CD4-positive, alpha-beta T cell (primary cell): ENCODE data around the gene TEX54. TPM values are rescaled to one million over a fixed set of nuclear protein-coding genes. Genes with fewer than 3 reads are reported as not detected.

Experiments
- ATAC-seq: fragments of 200-7000 bp; cut with Tn5 transposase; one replicate; pipeline ENCODE4 v1.10.0; 2022; ENCODE audit warnings: mild to moderate bottlenecking; ENCODE audit not compliant: poor library complexity
- CTCF ChIA-PET: fragments of 350-600 bp; sonication (Branson Sonifier 250); formaldehyde crosslinking; loops from one replicate; lab custom pipeline; 2021; ENCODE audit warnings: antibody characterized with exemption, inconsistent platforms; lab: Charles Lee
- POLR2A ChIA-PET: fragments of 350-600 bp; sonication (Branson Sonifier 250); formaldehyde crosslinking; loops from one replicate; lab custom pipeline; 2021; ENCODE audit warnings: antibody characterized with exemption, inconsistent platforms; lab: Charles Lee
- DNase-seq, 14 experiments: peaks; one replicate each; pipeline ENCODE4 v3.0.0-alpha.2; 2013 to 2020; ENCODE audit warnings: mixed read lengths in 2 of 14
- H3K27ac ChIP-seq, 2 donors: one replicate each; pipeline versions ENCODE4 v1.5.1 to v1.7.0; 2013; ENCODE audit warnings: low read length in 2 of 2, low read depth in 1 of 2, mild to moderate bottlenecking in 1 of 2
- H3K27me3 ChIP-seq, 2 experiments: 1 replicate in 1 of 2; 2 replicates in 1 of 2; pipeline versions ENCODE4 v1.6.1 to v1.7.0; 2013; ENCODE audit warnings: low read length in 2 of 2, control low read depth in 1 of 2, mild to moderate bottlenecking in 1 of 2, moderate library complexity in 1 of 2; ENCODE audit not compliant: insufficient read depth in 2 of 2, control insufficient read depth in 1 of 2
- H3K36me3 ChIP-seq: one replicate; pipeline ENCODE4 v1.6.1; 2013; ENCODE audit warnings: low read length, control low read depth; ENCODE audit not compliant: insufficient read depth
- H3K4me1 ChIP-seq: one replicate; pipeline ENCODE4 v1.6.1; 2013; ENCODE audit warnings: low read length, control low read depth; ENCODE audit not compliant: insufficient read depth
- H3K4me3 ChIP-seq: one replicate; pipeline ENCODE4 v1.5.1; 2013; ENCODE audit warnings: mild to moderate bottlenecking, low read length, moderate library complexity
- H3K9me3 ChIP-seq, 2 experiments: 1 replicate in 1 of 2; 2 replicates in 1 of 2; pipeline versions ENCODE4 v1.6.1 to v1.7.0; 2013; ENCODE audit warnings: low read length in 2 of 2, mild to moderate bottlenecking in 2 of 2, control low read depth in 1 of 2, moderate library complexity in 1 of 2; ENCODE audit not compliant: control insufficient read depth in 1 of 2, insufficient read depth in 1 of 2
- H3K27ac Mint-ChIP-seq: one replicate; pipeline ENCODE4 v1.8.0; 2020; ENCODE audit warnings: mixed read lengths
- H3K27me3 Mint-ChIP-seq: one replicate; pipeline ENCODE4 v1.8.0; 2021; ENCODE audit warnings: mixed read lengths
- H3K36me3 Mint-ChIP-seq: one replicate; pipeline ENCODE4 v1.8.0; 2021; ENCODE audit warnings: low read depth, mixed read lengths
- H3K4me1 Mint-ChIP-seq: one replicate; pipeline ENCODE4 v1.8.0; 2021; ENCODE audit warnings: low read depth, mixed read lengths
- H3K4me3 Mint-ChIP-seq: one replicate; pipeline ENCODE4 v1.8.0; 2020; ENCODE audit warnings: mild to moderate bottlenecking, mixed read lengths
- H3K9me3 Mint-ChIP-seq: one replicate; pipeline ENCODE4 v1.8.0; 2020; ENCODE audit warnings: mixed read lengths
- CTCF ChIP-seq: fragments of 200-600 bp; IDR thresholded peaks from one replicate; pipeline ENCODE4 v1.8.0; 2022; ENCODE audit warnings: antibody characterized with exemption, mild to moderate bottlenecking
- intact Hi-C, 2 experiments: fragments of 100-400 bp; cut with DNase I in 1 of 2; cut with micrococcal nuclease in 1 of 2; formaldehyde crosslinking; loops; one replicate each; pipeline versions ENCODE4 v1.15.1 to v1.9.0; 2023 to 2025; cut with DNase I, micrococcal nuclease
- total RNA-seq, 174 experiments: library from RNA in 2 of 174; stranded (reverse) in 2 of 174; gene quantifications; one replicate each; pipeline ENCODE4 v1.2.3 and lab custom pipeline; 2021 to 2026

Gene TEX54
- total RNA-seq, 2 experiments from 2014 or later = 0.59 TPM; not detected in 1

DNA sequence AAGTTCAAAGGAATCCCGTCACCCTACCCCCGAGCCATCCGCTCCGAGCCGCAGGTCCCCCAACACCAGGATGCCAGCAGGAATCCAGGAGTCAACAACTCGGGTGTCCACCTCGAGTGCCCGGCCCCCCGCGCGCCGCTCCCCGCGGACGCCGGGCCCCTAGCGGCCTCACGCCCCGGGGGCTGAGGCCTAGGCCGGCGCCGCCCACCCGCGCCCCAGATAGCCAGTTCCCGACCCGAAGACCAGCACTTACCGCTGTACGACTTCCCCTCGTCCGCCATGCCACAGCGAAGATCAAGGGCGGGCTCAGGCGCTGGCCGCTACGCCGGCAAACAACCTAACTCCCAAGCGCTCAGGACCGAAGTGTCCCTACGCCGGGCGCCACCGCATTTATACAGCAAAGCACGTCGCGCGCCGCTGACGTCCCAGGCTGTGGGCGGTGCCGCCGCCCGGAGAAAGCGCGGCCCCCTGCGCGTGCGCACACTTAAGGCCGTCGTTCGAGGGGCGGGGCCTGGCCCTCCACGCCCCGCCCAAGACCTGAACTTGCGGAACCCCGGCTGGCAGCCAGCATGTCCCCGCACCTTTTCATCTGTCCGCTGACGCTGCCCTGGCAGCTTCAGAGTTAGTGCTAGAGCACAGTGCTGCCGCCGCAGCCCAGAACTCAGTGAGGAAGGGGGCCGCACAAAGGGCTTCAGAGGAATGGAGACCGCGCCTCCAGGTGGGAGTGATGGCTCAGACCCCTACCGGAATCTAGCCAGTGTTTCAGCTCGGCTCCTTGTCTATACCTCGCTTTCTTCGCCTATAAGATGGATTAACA lies 27.4 kb downstream of the TEX54 start, which contains the start of gene NXF1:
NXF1 (minus strand) TSS at position 365 of the 817 bp plus-strand sequence; CDS start at position 281, 84 bp downstream.
- peak; percentile 82 for ATAC-seq
- TF ChIP-seq CTCF = no peak
- Mint-ChIP-seq H3K4me1 (peaks cover 41% of the 10 kb centered on the region), H3K9me3 (no peaks in the 10 kb centered on the region), H3K36me3 (peaks cover 52% of the 10 kb centered on the region), H3K27me3 (no peaks in the 10 kb centered on the region), H3K4me3 (peak within 1 kb of the TSS; percentile 98), H3K27ac (peak within 1 kb of the TSS; percentile 97)
- ChIA-PET CTCF (interaction anchor here (0.6 to 3.9 kb wide), 7 partner anchors 14 to 381 kb away, joined by 3 to 32 read pairs (median 4); partner anchors contain the start of genes SLC3A2 and TMEM179B), POLR2A (interaction anchor here (0.7 to 6.5 kb wide), 21 partner anchors 9 to 837 kb away, joined by 3 to 96 read pairs (median 5); partner anchors contain the start of genes C11orf98, CSKMT, HNRNPUL2 and POLR2G)
- Histone ChIP-seq H3K27me3 (no peaks in the 10 kb centered on the region), H3K36me3 (peaks cover 38% of the 10 kb centered on the region), H3K4me3 (peak within 1 kb of the TSS; percentile 70), H3K9me3 (no peaks in the 10 kb centered on the region), H3K27ac (peak within 1 kb of the TSS; percentile 60 to 83), H3K4me1 (peaks cover 36% of the 10 kb centered on the region)
- intact Hi-C loops = loop anchor here (1.0 to 2.0 kb wide), 5 partner anchors 13 to 76 kb away; partner anchors contain the start of genes WDR74 (in 2 of the 2), STX5 (in 1 of the 2), TEX54 (in 1 of the 2) and TMEM179B (in 1 of the 2)
- DNase-seq = peak; percentile 88 to 98 (median 96)

GRCh38 chr11:62804310-62805075 lies 28.1 kb downstream of the TEX54 start:
- Histone ChIP-seq H3K4me3 (peak overlapping the region; percentile 70), H3K27me3 (no peaks in the 10 kb centered on the region), H3K36me3 (peaks cover 45% of the 10 kb centered on the region), H3K4me1 (peaks cover 36% of the 10 kb centered on the region), H3K27ac (peak overlapping the region; percentile 60 to 73), H3K9me3 (no peaks in the 10 kb centered on the region)
- DNase-seq (peak in 3 of 14 experiments; percentile 13 to 64 (median 41)), ATAC-seq (no peak)
- intact Hi-C loops = loop anchor here (1.0 to 2.0 kb wide), 5 partner anchors 12 to 76 kb away; partner anchors contain the start of genes WDR74 (in 2 of the 2), STX5 (in 1 of the 2), TEX54 (in 1 of the 2) and TMEM179B (in 1 of the 2)
- Mint-ChIP-seq H3K9me3 (no peaks in the 10 kb centered on the region), H3K4me3 (peak overlapping the region; percentile 98), H3K27me3 (no peaks in the 10 kb centered on the region), H3K27ac (peak overlapping the region; percentile 97), H3K4me1 (peaks cover 41% of the 10 kb centered on the region), H3K36me3 (peaks cover 60% of the 10 kb centered on the region)
- TF ChIP-seq CTCF = no peak
- ChIA-PET CTCF (interaction anchor here (1.5 to 3.9 kb wide), 2 partner anchors 18 to 77 kb away, joined by 10 to 32 read pairs; partner anchors contain the start of genes SLC3A2 and TMEM179B), POLR2A (interaction anchor here (1.2 to 6.5 kb wide), 8 partner anchors 17 to 77 kb away, joined by 3 to 96 read pairs (median 11); partner anchors contain the start of genes HNRNPUL2, STX5, TEX54 and TMEM179B)

- H3K27ac Mint-ChIP-seq = no peak overlapping the region
- no peaks in the 10 kb centered on the region for H3K27me3 Mint-ChIP-seq
- peak overlapping the region; percentile 25 for H3K4me3 Mint-ChIP-seq
- Histone ChIP-seq H3K9me3 (no peaks in the 10 kb centered on the region), H3K4me1 (peaks cover 31% of the 10 kb centered on the region), H3K36me3 (peaks cover 80% of the 10 kb centered on the region), H3K27ac (no peak overlapping the region), H3K4me3 (no peak overlapping the region), H3K27me3 (no peaks in the 10 kb centered on the region)
- no peak for TF ChIP-seq CTCF
- H3K36me3 Mint-ChIP-seq = peaks cover 94% of the 10 kb centered on the region
- ChIA-PET CTCF (interaction anchor here (1.4 to 2.0 kb wide), 2 partner anchors 14 to 39 kb away, joined by 3 to 14 read pairs; partner anchors contain the start of gene TMEM179B), POLR2A (interaction anchor here (0.9 to 3.4 kb wide), 8 partner anchors 9 to 74 kb away, joined by 3 to 26 read pairs (median 4); partner anchors contain the start of genes HNRNPUL2, TMEM179B, TMEM223 and WDR74)
- DNase-seq (no peak), ATAC-seq (no peak)
- intact Hi-C loops = no loop called here
- H3K4me1 Mint-ChIP-seq = peaks cover 36% of the 10 kb centered on the region
- no peaks in the 10 kb centered on the region for H3K9me3 Mint-ChIP-seq
Measured at GRCh38 chr11:62801071-62801470, 31.6 kb downstream of the TEX54 start.
